Ovary (tissue), 9 donors: Measurements from ENCODE around the gene FERMT2. TPM values are rescaled to one million over a fixed set of nuclear protein-coding genes. Genes with fewer than 3 reads are reported as not detected.

Experiments
- DNase-seq, 5 donors: peaks; one replicate each; pipeline ENCODE4 v3.0.0-alpha.2; 2019 to 2020
- H3K27ac ChIP-seq, 2 donors: fragments of 200-600 bp; one replicate each; pipeline versions ENCODE4 v1.5.1 to v1.8.0; 2019 to 2022
- H3K27me3 ChIP-seq: fragments of 200-600 bp; one replicate; pipeline ENCODE4 v1.8.0; 2022
- H3K36me3 ChIP-seq: fragments of 200-600 bp; sonication (generic); one replicate; pipeline ENCODE4 v1.5.1; 2019
- H3K4me1 ChIP-seq: one replicate; pipeline ENCODE4 v1.8.1; 2013; ENCODE audit warnings: mild to moderate bottlenecking, moderate library complexity; ENCODE audit not compliant: insufficient read depth
- H3K4me3 ChIP-seq: fragments of 200-600 bp; sonication (generic); one replicate; pipeline ENCODE4 v1.5.1; 2017
- H3K9me3 ChIP-seq, 2 donors: fragments of 200-600 bp in 1 of 2; sonication (generic) in 1 of 2; one replicate each; pipeline versions ENCODE4 v1.5.1 to v1.8.1; 2013 to 2019; ENCODE audit warnings: mild to moderate bottlenecking in 1 of 2, moderate library complexity in 1 of 2
- CTCF ChIP-seq, 3 donors: fragments of 450-650 bp in 2 of 3; fragments of 200-600 bp in 1 of 3; IDR thresholded peaks; one replicate each; pipeline versions ENCODE4 v1.5.1 to v1.8.0; 2016 to 2022; ENCODE audit warnings: antibody characterized with exemption in 3 of 3, mild to moderate bottlenecking in 1 of 3
- EP300 ChIP-seq: sonication (generic); formaldehyde crosslinking; IDR thresholded peaks from one replicate; pipeline ENCODE4 v1.6.1; 2017; ENCODE audit warnings: antibody characterized with exemption
- POLR2A ChIP-seq: fragments of 450-650 bp; IDR thresholded peaks from one replicate; pipeline ENCODE4 v1.6.1; 2017; ENCODE audit warnings: antibody characterized with exemption, mild to moderate bottlenecking, moderate library complexity
- WGBS, 3 donors: extraction: QIAGEN DNeasy Blood & Tissue Kit in 1 of 3; methylation state at CpG; one replicate each; pipeline versions ENCODE4 v1.1.5 to v1.1.7; 2013 to 2017; 5-methylcytosine and 5-hydroxymethylcytosine counted together
- intact Hi-C, 4 donors: fragments of 100-400 bp; cut with DNase I; formaldehyde crosslinking; loops; one replicate each; pipeline versions ENCODE4 v1.11.0 to v1.15.1; 2022 to 2023
- polyA plus RNA-seq, 2 donors: library from polyadenylated mRNA; stranded (reverse); fragments of 200-250 nt in 1 of 2; fragments of 350-450 nt in 1 of 2; fragmentation: Illumina TruSeq in 1 of 2; extraction: RNeasy Lipid Tissue Mini Kit (QIAGEN cat#74804) in 1 of 2; gene quantifications; one replicate each; pipeline ENCODE4 v1.2.3, GENCODE V29; 2013 to 2014
- total RNA-seq, 7 donors: library from RNA; depleted of rRNA in 2 of 7; stranded (reverse); fragments of >200 nt in 2 of 7; fragmentation: NEBNext Ultra II Directional in 3 of 7; extraction: Animal tissue kit (Norgen Biotek cat#: 25700) in 3 of 7; gene quantifications; one replicate each; pipeline versions ENCODE4 v1.1.0 to v1.2.4, GENCODE V29; 2016 to 2023
- donor health status: DM: no; HTN: no; CAD: no; lungs with moderate emphysema.
- donor health status: DM: no; HTN: no; CAD: no.
- donor health status: Bipolar disorder and iron deficiency.
- donor health status: DM: yes; HTN: yes; CAD: no.
- donor health status: DM: no; HTN: no; CAD: no.
- donor health status: DM: yes; HTN: yes; CAD: no.

Gene FERMT2
- total and polyA plus RNA-seq, 9 donors: 64.3 to 138 (median 98.4) TPM

GRCh38 chr14:52860910-52861309 lies 89.9 kb downstream of the FERMT2 start:
- Histone ChIP-seq H3K27me3 (no peaks in the 10 kb centered on the region), H3K4me3 (no peak overlapping the region), H3K4me1 (peaks cover 4% of the 10 kb centered on the region), H3K27ac (no peak overlapping the region), H3K9me3 (no peaks in the 10 kb centered on the region), H3K36me3 (no peaks in the 10 kb centered on the region)
- 84 to 92% (median 89%) methylated on average over 3 of the region's 3 CpGs for WGBS, 3 donors
- DNase-seq: no peak
- TF ChIP-seq EP300 (no peak), POLR2A (no peak), CTCF (IDR thresholded peaks at IDR 0.05) (no peak)
- intact Hi-C loops: no loop called here

- DNase-seq: no peak
- Histone ChIP-seq H3K27me3 (no peaks in the 10 kb centered on the region), H3K27ac (no peak overlapping the region), H3K4me3 (no peak overlapping the region), H3K4me1 (peaks cover 4% of the 10 kb centered on the region), H3K9me3 (no peaks in the 10 kb centered on the region), H3K36me3 (no peaks in the 10 kb centered on the region)
- WGBS, 3 donors: 89 to 95% (median 91%) methylated on average over 3 of the region's 3 CpGs
- intact Hi-C loops: no loop called here
- TF ChIP-seq CTCF (IDR thresholded peaks at IDR 0.05) (no peak), EP300 (no peak), POLR2A (no peak)
These were observed 90.6 kb downstream of the FERMT2 start for GRCh38 chr14:52860209-52860608.

GRCh38 chr14:52856139-52856538 lies 94.7 kb downstream of the FERMT2 start:
- no peak overlapping the region for H3K4me3 ChIP-seq
- peaks cover 2% of the 10 kb centered on the region for H3K4me1 ChIP-seq
- WGBS, 3 donors: 91 to 95% (median 94%) methylated on average over 4 of the region's 4 CpGs
- DNase-seq: no peak
- intact Hi-C loops: no loop called here
- no peak overlapping the region for H3K27ac ChIP-seq
- TF ChIP-seq POLR2A: no peak
- no peak for TF ChIP-seq CTCF (IDR thresholded peaks at IDR 0.05)
- no peak for TF ChIP-seq EP300
- no peaks in the 10 kb centered on the region for H3K9me3 ChIP-seq
- H3K36me3 ChIP-seq: no peaks in the 10 kb centered on the region
- H3K27me3 ChIP-seq: no peaks in the 10 kb centered on the region

GRCh38 chr14:52853522-52853854 lies 97.4 kb downstream of the FERMT2 start:
- intact Hi-C loops: no loop called here
- Histone ChIP-seq H3K27me3 (no peaks in the 10 kb centered on the region), H3K4me1 (peaks cover 2% of the 10 kb centered on the region)

More at GRCh38 chr14:52853522-52853854, 97.4 kb downstream of the FERMT2 start:
- no peak for DNase-seq
- H3K36me3 ChIP-seq: no peaks in the 10 kb centered on the region
- 61 to 72% (median 68%) methylated on average over 3 of the region's 3 CpGs for WGBS, 3 donors
- TF ChIP-seq EP300: no peak
- TF ChIP-seq POLR2A: no peak
- TF ChIP-seq CTCF (IDR thresholded peaks at IDR 0.05): no peak
- no peak overlapping the region for H3K4me3 ChIP-seq
- H3K27ac ChIP-seq: no peak overlapping the region
- H3K9me3 ChIP-seq: no peaks in the 10 kb centered on the region
